ENCODE measurements around the gene DNAH10.

DNAH10 gene

GRCh38 chr12:123931686-123932321, 169.7 kb downstream of the DNAH10 start:
- DNase-seq (ENCODE audit: low read depth), result no peak
- no peak overlapping the region for H3K4me3 ChIP-seq (ENCODE audit: low read length)
- TF ChIP-seq CTCF (IDR thresholded peaks at IDR 0.05; ENCODE audit: insufficient read depth, low read depth, low read length, missing control alignments), result no peak

GRCh38 chr12:123933214-123933613, 171.1 kb downstream of the DNAH10 start:
- no peak for DNase-seq (ENCODE audit: low read depth)
- no peak overlapping the region for H3K4me3 ChIP-seq (ENCODE audit: low read length)
- TF ChIP-seq CTCF (IDR thresholded peaks at IDR 0.05; ENCODE audit: insufficient read depth, low read depth, low read length, missing control alignments), result no peak

- no peak overlapping the region for H3K4me3 ChIP-seq (ENCODE audit: low read length)
- TF ChIP-seq CTCF (IDR thresholded peaks at IDR 0.05; ENCODE audit: insufficient read depth, low read depth, low read length, missing control alignments), result no peak
- DNase-seq (ENCODE audit: low read depth), result no peak
Measured at GRCh38 chr12:123934016-123934620, 172.0 kb downstream of the DNAH10 start.

GRCh38 chr12:123934829-123935228, 172.7 kb downstream of the DNAH10 start:
- peak; percentile 26 for DNase-seq (ENCODE audit: low read depth)
- no peak for TF ChIP-seq CTCF (IDR thresholded peaks at IDR 0.05; ENCODE audit: insufficient read depth, low read depth, low read length, missing control alignments)
- no peak overlapping the region for H3K4me3 ChIP-seq (ENCODE audit: low read length)

- H3K4me3 ChIP-seq (ENCODE audit: low read length), result no peak overlapping the region
- DNase-seq (ENCODE audit: low read depth), result no peak
- no peak for TF ChIP-seq CTCF (IDR thresholded peaks at IDR 0.05; ENCODE audit: insufficient read depth, low read depth, low read length, missing control alignments)
Measured at GRCh38 chr12:123935956-123936355, 173.9 kb downstream of the DNAH10 start.

- no peak for TF ChIP-seq CTCF (IDR thresholded peaks at IDR 0.05; ENCODE audit: insufficient read depth, low read depth, low read length, missing control alignments)
- no peak overlapping the region for H3K4me3 ChIP-seq (ENCODE audit: low read length)
- DNase-seq (ENCODE audit: low read depth), result no peak
Measured at GRCh38 chr12:123936471-123936870, 174.4 kb downstream of the DNAH10 start.
